Stimulated activated CD8-positive, alpha-beta memory T cell treated with anti-CD3 and anti-CD28 coated beads, Interleukin-15, amount 100 ng/mL, for 24 hours (primary cell): ENCODE results near the gene PPP1R14C.
"Not testable (repeated sequence)": the region's sequence is repeated elsewhere in the genome, so short reads cannot be mapped to it uniquely, and the experiment has no call there.

Experiments
- DNase-seq: peaks from one replicate; pipeline ENCODE4 v3.0.0-alpha.2; 2020; ENCODE audit warnings: low read depth

PPP1R14C gene

GRCh38 chr6:150169181-150169580, 26.3 kb downstream of the PPP1R14C start:
- no peak for DNase-seq

DNA sequence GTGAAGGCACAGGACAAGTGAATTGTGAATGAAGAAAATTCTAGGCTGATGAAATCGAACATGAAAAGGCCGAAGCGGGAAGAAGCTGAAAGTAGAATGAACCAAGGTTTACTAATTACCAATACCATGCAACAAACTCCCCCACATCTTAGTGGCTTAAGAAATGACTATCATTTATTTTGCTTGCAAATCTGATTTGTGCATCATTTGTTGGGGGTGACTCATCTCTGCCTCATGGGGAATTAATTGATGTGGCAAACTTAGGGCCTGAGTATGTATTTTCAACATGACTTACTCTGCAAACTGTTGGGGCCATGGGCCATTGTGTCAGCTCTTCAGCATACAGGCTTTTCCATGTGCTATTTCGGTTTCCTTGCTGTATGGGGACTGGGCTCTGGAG, 26.8 kb downstream of the PPP1R14C start:
- DNase-seq: no peak

DNA sequence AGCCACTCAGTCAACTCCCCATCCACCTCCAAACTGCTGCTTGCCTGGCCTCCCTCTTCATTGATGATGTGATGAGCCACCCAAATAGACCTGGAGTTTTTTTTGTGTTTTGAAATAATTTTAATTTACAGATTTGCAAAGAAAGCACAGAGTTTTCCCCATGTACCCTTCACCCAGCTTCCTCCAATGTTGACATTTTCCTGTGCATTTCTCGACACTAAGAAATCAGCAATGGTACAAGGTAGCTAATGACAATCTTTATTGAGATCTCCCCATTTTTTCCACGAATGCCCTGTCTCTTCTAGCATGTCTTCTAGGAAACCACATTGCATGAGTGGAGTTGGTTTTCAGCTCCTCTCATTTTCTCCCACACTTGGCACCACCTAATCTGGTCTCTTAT, 30.1 kb downstream of the PPP1R14C start:
- DNase-seq: no peak

- no peak for DNase-seq
Measured at GRCh38 chr6:150175586-150176151, 32.8 kb downstream of the PPP1R14C start.

- DNase-seq: no peak
Measured at GRCh38 chr6:150176152-150176551, 33.3 kb downstream of the PPP1R14C start.

GRCh38 chr6:150176659-150177058, 33.8 kb downstream of the PPP1R14C start:
- DNase-seq: no peak

DNA sequence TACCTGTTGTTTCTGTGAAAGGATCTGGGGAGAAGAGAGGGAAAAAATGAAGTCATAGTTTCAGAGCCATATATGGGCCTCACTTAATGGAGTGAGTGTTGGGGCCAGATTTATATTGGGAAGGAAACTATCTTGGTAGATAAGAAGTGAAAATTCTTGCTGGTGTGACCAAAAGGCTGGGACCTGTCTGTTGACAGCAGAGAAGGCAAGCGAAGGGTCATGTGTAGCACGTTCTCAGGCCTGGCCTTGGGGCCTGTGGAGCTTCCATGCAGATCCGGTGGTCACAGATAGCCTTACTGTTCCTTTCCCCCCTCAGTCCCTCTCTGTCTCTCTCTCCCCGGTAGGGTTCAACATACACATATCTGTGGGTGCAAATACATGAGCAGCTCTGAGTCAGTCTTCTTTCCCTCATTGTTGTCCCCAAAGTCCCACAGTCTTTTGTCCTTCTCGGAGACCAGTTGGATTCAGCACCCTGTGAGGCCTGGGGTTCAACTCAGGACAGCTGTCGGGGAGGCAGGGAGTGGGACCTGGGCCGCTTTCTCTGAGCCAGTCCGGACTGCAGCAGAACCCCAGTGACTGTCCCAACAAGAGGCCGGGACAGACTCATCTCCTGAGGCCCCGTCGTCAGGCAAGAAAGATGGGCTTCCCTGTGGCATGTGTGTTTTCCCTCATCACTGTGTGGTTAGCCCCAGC, 34.6 kb downstream of the PPP1R14C start:
- no peak for DNase-seq

DNA sequence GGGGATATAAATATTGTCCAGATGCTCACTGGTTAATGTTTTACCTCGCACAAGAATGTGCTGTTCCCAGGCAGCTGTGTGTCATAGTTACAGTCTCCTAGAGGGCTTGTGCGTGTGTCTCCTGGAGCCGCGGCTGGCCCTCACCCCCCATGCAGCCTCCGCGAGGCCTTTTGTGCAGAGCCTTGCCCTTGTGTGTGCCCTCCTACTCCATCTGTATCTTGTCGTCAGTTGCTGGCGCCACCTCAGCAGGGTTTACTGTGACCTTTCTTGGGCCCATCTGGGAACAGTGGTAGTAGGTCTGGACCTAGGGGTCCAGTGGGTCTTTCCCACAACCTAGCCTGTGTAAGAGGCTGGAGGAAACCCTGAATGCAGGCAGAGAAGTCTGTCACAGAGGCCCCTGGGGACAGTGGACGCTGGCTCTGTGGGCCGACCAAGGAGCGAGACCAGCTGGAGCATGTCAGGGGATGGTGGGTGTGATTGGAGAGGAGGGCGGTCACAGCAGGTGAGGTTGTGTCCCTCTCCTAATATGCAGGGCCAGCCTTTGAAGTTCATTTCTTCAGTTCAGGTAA, 35.2 kb downstream of the PPP1R14C start:
- DNase-seq: no peak

GRCh38 chr6:150179030-150179429, 36.2 kb downstream of the PPP1R14C start:
- no peak for DNase-seq

DNA sequence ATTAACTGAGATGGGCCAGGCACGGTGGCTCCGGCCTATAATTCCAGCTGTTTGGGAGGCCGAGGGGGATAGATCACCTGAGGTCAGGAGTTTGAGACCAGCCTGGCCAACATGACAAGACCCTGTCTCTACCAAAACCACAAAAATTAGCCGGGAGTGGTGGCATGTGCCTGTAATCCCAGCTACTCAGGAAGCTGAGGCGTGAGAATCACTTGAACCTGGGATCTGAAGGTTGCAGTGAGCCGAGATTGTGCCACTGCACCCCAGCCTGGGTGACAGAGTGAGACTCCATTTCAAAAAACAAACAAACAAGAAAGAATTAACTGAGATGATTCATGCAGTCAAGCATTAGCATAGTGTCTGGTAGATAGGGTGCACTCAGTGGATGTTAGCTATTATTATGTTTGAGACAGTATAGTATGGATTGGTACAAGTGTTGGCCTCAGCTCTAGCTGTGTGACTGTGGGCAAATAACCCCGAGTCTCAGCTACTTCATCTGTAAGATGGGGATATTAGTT, 37.1 kb downstream of the PPP1R14C start:
- not testable (repeated sequence) for DNase-seq

DNA sequence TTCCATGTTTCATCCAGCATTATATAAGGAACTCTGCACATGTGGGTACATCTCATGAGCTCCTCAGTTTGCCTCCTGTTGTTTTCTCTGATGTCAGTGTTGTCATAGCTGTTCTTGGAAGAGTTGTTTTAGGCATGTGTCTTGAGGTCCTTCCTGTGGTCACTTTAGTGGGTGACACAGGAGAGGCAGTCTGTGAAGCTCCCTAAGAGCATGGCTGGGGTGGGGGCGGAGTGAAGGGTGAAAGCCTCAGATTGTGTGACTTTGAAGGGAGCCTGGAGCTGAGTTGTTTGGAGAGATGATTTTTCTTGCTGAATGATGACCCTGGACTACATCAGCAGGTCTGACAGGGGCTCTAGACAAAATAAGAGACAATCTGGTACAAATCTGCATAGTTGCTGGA, 37.7 kb downstream of the PPP1R14C start:
- DNase-seq: no peak

DNA sequence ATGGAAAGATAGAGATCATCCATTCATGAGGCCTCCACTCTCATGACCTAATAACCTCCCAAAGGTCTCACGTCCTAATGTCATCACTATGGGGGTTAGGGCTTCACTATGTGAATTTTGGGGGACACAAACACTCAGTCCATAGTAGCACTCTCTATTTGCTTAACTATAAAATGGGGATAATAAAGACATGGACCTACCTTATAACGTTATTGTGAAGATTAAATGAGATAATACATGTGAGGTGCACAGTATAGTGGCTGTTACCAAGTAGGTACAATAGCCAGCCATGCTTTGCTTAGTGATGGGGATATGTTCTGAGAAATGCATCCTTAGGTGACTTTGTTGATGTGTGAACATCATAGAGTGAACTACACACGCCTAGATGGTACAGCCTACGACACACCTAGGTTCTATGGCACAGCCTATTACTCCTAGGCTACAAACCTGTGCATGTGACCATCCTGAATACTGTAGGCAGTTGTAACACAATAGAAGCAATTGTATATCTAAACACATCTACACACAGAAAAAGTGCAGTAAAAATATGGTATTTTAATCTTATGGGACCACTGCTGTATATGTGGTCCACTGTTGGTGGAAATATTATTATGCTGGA, 39.7 kb downstream of the PPP1R14C start:
- no peak for DNase-seq

- DNase-seq: no peak
Measured at GRCh38 chr6:150183105-150183504, 40.3 kb downstream of the PPP1R14C start.

GRCh38 chr6:150183966-150184365, 41.1 kb downstream of the PPP1R14C start:
- no peak for DNase-seq

- no peak for DNase-seq
Measured at GRCh38 chr6:150184850-150185731, 42.2 kb downstream of the PPP1R14C start.

GRCh38 chr6:150185732-150186117, 42.9 kb downstream of the PPP1R14C start:
- no peak for DNase-seq

DNA sequence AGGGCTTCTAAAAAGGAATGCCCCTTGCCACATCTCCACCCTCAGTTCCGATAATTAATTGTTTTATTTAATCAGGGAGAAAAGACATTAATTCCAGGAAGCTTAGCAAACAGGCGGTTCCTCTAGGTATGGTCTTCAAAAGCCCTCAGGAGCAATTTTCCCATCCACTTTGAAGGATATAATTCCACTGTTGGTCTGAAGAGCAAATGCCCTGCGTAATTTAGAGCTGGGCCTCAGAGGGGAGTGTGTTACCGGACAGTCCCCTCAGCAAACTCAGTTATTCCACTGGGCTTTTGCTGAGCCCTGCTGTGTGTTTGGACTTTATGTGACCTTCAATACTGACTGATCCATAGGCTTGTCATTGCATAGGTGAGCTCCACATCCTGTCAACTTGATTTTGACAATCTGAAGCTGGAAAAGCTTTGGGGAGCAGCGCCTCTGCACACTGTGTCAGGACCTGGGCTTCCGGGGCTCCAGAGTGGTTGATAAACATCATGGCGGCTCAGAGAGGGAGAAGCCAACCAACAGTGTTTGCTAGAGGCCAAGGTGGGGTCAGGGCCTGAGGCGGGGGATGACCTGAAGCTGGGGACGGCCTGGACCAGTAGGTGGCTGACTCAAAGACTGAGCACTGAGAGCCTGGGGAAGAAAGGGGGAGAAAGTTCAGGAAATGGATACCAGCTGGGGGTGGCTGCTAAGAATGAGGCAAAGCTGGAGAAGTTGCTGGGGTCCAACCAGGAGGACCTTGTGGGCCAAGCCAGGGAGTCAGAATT, 43.5 kb downstream of the PPP1R14C start:
- DNase-seq: no peak

DNA sequence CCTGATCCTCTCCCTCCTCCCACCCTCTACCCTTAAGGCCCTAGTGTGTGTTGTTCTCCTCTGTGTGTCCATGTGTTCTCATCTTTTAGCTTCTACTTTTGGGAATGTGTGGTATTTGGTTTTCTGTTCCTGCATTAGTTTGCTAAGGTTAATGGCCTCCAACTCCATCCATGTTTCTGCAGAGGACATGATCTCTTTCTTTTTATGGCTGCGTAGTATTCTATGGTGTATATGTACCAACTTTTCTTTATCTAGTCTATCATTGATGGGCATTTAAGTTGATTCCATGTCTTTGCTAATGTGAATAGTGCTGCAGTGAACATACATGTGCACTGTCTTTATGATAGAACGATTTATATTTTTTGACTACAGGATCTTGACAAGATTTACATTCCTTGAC, 44.6 kb downstream of the PPP1R14C start:
- not testable (repeated sequence) for DNase-seq

GRCh38 chr6:150189122-150189521, 46.3 kb downstream of the PPP1R14C start:
- DNase-seq: no peak

DNA sequence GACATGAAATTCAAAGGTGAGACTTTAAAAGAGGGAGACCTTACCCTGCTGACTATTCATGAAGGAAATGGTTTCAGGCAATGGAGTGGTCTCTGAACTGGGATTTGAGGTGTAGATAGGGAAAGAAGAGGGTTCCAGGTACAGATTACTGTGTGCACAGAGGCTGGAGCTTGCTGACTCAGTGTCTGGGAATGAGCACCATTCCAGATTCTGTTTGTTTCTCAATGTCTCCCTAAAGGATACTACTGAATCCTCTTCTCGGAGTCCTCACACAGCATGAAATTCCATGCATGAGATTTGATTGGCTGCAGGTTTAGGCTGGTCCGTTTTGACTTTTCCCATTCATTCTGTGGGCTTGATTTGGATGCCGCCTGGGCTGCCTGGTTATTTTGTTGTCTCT, 49.0 kb downstream of the PPP1R14C start:
- no peak for DNase-seq

- no peak for DNase-seq
Measured at GRCh38 chr6:150194195-150194594, 51.4 kb downstream of the PPP1R14C start.
